ENCODE data around the gene ZNF200.

DNA sequence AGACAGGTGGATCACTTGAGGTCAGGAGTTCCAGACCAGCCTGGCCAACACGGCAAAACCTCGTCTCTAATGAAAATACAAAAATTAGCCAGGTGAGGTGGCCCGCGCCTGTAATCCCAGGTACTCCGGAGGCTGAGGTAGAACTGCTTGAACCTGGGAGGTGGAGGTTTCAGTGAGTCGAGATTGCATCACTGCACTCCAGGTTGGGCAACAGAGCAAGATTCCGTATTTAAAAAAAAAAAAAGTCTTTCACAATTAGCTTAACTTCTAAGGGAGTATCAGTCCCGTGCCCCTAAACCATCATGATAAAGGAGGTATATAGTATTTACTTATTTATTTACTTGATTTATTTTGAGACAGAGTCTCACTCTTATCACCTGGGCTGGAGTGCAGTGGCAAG is 24.9 kb upstream of the ZNF200 start:
- TF ChIP-seq, protein P1, sequence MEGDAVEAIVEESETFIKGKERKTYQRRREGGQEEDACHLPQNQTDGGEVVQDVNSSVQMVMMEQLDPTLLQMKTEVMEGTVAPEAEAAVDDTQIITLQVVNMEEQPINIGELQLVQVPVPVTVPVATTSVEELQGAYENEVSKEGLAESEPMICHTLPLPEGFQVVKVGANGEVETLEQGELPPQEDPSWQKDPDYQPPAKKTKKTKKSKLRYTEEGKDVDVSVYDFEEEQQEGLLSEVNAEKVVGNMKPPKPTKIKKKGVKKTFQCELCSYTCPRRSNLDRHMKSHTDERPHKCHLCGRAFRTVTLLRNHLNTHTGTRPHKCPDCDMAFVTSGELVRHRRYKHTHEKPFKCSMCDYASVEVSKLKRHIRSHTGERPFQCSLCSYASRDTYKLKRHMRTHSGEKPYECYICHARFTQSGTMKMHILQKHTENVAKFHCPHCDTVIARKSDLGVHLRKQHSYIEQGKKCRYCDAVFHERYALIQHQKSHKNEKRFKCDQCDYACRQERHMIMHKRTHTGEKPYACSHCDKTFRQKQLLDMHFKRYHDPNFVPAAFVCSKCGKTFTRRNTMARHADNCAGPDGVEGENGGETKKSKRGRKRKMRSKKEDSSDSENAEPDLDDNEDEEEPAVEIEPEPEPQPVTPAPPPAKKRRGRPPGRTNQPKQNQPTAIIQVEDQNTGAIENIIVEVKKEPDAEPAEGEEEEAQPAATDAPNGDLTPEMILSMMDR (IDR thresholded peaks at IDR 0.05; ENCODE audit: low read depth, low read length, poor library complexity, severe bottlenecking): no peak
- no peak for TF ChIP-seq EZH2phosphoT487 (IDR thresholded peaks at IDR 0.05; ENCODE audit: borderline replicate concordance, low read length)
